ENCODE measurements around the gene SPOP. TPM values are rescaled to one million over a fixed set of nuclear protein-coding genes. Genes with fewer than 3 reads are reported as not detected.

SPOP gene
- total RNA-seq, 4 donors from 2014 or later, result 75.6 to 352 (median 95.3) TPM

GRCh38 chr17:49576088-49576916 is 101.6 kb downstream of the SPOP start:
- Histone ChIP-seq H3K4me1 (peaks cover 0 to 34% (median 28%) of the 10 kb centered on the region in 4 donors), H3K27ac (peak overlapping the region; percentile 71 to 92 (median 82)), H3K4me3 (peak overlapping the region; percentile 51 to 71 (median 62)), H3K36me3 (no peaks in the 10 kb centered on the region), H3K27me3 (peaks cover 45% of the 10 kb centered on the region), H3K9me3 (no peaks in the 10 kb centered on the region)
- no peak for DNase-seq
- WGBS, 2 donors (ENCODE audit: low coverage in 1 of 2), result 1 to 5% methylated on average over 7 to 48 of the region's 68 CpGs
- intact Hi-C loops (cut with DNase I; ENCODE audit: low total_unique reads) (loop anchor here (10.0 kb wide), 1 partner anchor 58 kb away; no protein-coding TSS in a partner anchor), in situ Hi-C loops (cut with MboI; ENCODE audit: low pct_ligation_motif_present in 1 of 4, low pct_unique_long_range_greater_than_20kb in 1 of 4, low sequenced_read_pairs in 3 of 4) (loop anchor here in 1 of 4 donors (10.0 kb wide), 1 partner anchor 118 kb away; no protein-coding TSS in a partner anchor)
- TF ChIP-seq EP300 (IDR thresholded peaks at IDR 0.05; ENCODE audit: low read depth) (no peak), POLR2AphosphoS5 (IDR thresholded peaks at IDR 0.05) (peak in 1 of 3 donors; percentile 15)

DNA sequence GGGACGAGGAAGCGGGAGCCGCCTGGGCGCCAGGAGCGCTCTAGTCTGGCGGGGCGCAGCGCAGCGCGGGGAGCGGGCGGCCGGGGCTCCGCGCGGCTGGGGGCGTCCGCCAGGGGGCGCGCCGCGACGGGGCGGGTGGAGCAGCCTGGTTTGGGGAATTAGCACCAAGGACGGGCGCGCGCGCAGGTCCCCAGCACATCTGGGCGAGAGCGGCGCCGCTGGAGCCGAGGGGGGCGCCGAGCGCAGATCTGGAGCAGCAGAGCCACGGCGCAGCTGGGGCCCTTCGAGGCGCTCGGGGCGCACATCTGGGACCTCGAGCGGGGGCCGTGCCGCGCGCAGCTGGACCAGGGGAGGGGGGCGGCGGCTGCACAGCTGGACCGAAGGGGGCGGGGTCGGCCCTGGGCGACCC is 102.2 kb downstream of the SPOP start, which contains the start of gene NXPH3:
Gene NXPH3 (plus strand): TSS at position 193 of the 409 bp plus-strand sequence. CDS start 349 bp downstream, outside the sequence.
- TF ChIP-seq POLR2AphosphoS5 (IDR thresholded peaks at IDR 0.05) (no peak), POLR2A (IDR thresholded peaks at IDR 0.05) (no peak), EP300 (IDR thresholded peaks at IDR 0.05; ENCODE audit: low read depth) (no peak), CTCF (IDR thresholded peaks at IDR 0.05) (peak in 3 of 5 experiments; percentile 33 to 58 (median 54))
- H3K27ac ChIP-seq, result peak within 1 kb of the TSS; percentile 71 to 92 (median 82)
- 1% methylated on average over 42 of the region's 55 CpGs; no CpG with 5 or more reads in 1 of the 2 donors for WGBS, 2 donors (ENCODE audit: low coverage in 1 of 2)
- DNase-seq, result peak; percentile 74
- peaks cover 0 to 34% (median 28%) of the 10 kb centered on the region in 4 donors for H3K4me1 ChIP-seq
- intact Hi-C loops (cut with DNase I; ENCODE audit: low total_unique reads), result loop anchor here (10.0 kb wide), 1 partner anchor 59 kb away; no protein-coding TSS in a partner anchor
- H3K36me3 ChIP-seq, result no peaks in the 10 kb centered on the region
- peaks cover 45% of the 10 kb centered on the region for H3K27me3 ChIP-seq
- in situ Hi-C loops (cut with MboI; ENCODE audit: low pct_ligation_motif_present in 1 of 4, low pct_unique_long_range_greater_than_20kb in 1 of 4, low sequenced_read_pairs in 3 of 4), result loop anchor here in 1 of 4 donors (10.0 kb wide), 1 partner anchor 119 kb away; no protein-coding TSS in a partner anchor
- peak within 1 kb of the TSS; percentile 51 to 71 (median 62) for H3K4me3 ChIP-seq
- no peaks in the 10 kb centered on the region for H3K9me3 ChIP-seq

GRCh38 chr17:49574945-49575678 is 102.8 kb downstream of the SPOP start:
- in situ Hi-C loops (cut with MboI; ENCODE audit: low pct_ligation_motif_present in 1 of 4, low pct_unique_long_range_greater_than_20kb in 1 of 4, low sequenced_read_pairs in 3 of 4) (loop anchor here (5.0 to 25.0 kb wide), 7 partner anchors 120 to 412 kb away; partner anchors contain the start of gene DLX3 (in 1 of the 4)), intact Hi-C loops (cut with DNase I; ENCODE audit: low total_unique reads) (loop anchor here (10.0 kb wide), 1 partner anchor 60 kb away; no protein-coding TSS in a partner anchor)
- peaks cover 0 to 37% (median 29%) of the 10 kb centered on the region in 4 donors for H3K4me1 ChIP-seq
- TF ChIP-seq POLR2AphosphoS5 (IDR thresholded peaks at IDR 0.05), result no peak
- TF ChIP-seq POLR2A (IDR thresholded peaks at IDR 0.05), result no peak
- no peak for TF ChIP-seq EP300 (IDR thresholded peaks at IDR 0.05; ENCODE audit: low read depth)
- no peak for TF ChIP-seq CTCF (IDR thresholded peaks at IDR 0.05)
- WGBS, 2 donors (ENCODE audit: low coverage in 1 of 2), result 10% methylated on average over 26 of the region's 29 CpGs; no CpG with 5 or more reads in 1 of the 2 donors
- peaks cover 45% of the 10 kb centered on the region for H3K27me3 ChIP-seq
- H3K9me3 ChIP-seq, result no peaks in the 10 kb centered on the region
- DNase-seq, result no peak
- H3K27ac ChIP-seq, result peak overlapping the region; percentile 71 to 92 (median 82)
- no peaks in the 10 kb centered on the region for H3K36me3 ChIP-seq
- peak overlapping the region in 3 of 4 donors; percentile 51 to 71 (median 52) for H3K4me3 ChIP-seq

DNA sequence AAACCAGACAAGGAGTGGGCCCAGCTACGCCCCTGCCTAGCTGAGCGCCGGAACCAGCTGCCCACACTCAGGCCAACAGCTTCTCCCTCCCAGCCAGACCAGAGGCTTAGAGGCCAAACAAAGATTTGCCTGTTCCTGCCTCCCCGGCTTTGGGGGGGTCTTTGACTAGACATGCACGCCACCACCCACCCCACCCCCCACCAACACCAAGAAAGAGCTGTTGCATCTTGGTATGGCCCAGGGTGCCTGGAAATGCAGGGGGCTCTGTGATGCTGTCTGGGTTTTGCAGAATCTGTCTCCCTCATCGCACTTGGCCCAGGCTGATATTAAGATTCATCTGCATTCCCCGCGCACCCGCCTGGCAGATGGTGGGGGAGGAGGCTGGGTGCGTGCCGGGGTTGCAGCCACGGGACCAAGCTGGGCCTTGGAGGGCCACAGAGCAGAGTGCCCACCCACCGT is 103.5 kb downstream of the SPOP start:
- DNase-seq, result no peak
- TF ChIP-seq POLR2A (IDR thresholded peaks at IDR 0.05), result no peak
- no peak for TF ChIP-seq CTCF (IDR thresholded peaks at IDR 0.05)
- no peak for TF ChIP-seq POLR2AphosphoS5 (IDR thresholded peaks at IDR 0.05)
- TF ChIP-seq EP300 (IDR thresholded peaks at IDR 0.05; ENCODE audit: low read depth), result no peak
- Histone ChIP-seq H3K4me1 (peaks cover 0 to 41% (median 32%) of the 10 kb centered on the region in 4 donors), H3K27ac (peak overlapping the region; percentile 71 to 92 (median 82)), H3K27me3 (peaks cover 45% of the 10 kb centered on the region), H3K36me3 (no peaks in the 10 kb centered on the region), H3K4me3 (no peak overlapping the region), H3K9me3 (no peaks in the 10 kb centered on the region)
- intact Hi-C loops (cut with DNase I; ENCODE audit: low total_unique reads), result loop anchor here (10.0 kb wide), 1 partner anchor 60 kb away; no protein-coding TSS in a partner anchor
- WGBS, 2 donors (ENCODE audit: low coverage in 1 of 2), result 52% methylated on average over 13 of the region's 13 CpGs; no CpG with 5 or more reads in 1 of the 2 donors
- in situ Hi-C loops (cut with MboI; ENCODE audit: low pct_ligation_motif_present in 1 of 4, low pct_unique_long_range_greater_than_20kb in 1 of 4, low sequenced_read_pairs in 3 of 4), result loop anchor here (5.0 to 25.0 kb wide), 7 partner anchors 120 to 413 kb away; partner anchors contain the start of gene DLX3 (in 1 of the 4)
